Hepatic stellate cell (primary cell): ENCODE measurements around the gene ACOT11.

Experiments
- DNase-seq: peaks from one replicate; pipeline ENCODE4 v3.0.0; 2011; ENCODE audit warnings: low spot score

Gene ACOT11

DNA sequence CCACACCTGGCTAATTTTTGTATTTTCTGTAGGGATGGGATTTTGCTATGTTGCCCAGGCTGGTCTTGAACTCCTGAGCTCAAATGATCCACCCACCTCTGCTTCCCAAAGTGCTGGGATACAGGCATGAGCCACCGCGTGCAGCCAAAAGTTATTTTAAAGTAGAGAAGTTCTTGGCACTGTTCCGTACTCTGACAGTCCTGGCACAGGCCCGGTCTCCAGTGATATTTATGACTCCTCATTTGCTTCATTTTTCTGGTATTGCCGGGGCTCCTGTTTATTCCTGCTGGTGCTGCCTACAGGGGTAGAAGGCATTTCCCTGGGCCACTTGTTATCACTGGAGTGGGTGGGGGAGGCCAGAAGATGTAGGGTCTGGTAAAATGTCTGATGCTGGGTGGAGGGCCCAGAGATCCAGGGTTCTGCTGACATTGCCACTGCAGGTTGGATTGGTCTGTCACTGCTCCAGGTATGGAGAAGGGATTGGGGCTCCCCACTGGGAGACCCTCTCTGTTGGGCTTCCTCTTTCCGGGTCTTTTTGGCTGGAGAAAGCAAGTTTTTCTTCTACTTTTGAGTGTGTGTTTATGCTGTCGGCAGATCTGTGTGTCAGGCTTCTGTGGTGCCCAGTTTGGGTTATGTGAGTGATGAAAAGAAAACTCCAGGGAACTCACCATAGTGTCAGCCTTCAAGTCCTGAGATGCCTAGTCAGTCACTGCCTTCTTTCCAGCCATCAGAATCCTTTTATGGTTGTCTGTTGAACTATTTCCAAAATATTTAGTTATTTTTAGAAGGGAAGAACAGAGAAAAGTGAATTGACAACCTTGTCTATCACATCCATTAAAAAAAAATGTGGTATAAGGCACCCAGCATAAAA, 98.0 kb downstream of the ACOT11 start:
- DNase-seq = no peak

DNA sequence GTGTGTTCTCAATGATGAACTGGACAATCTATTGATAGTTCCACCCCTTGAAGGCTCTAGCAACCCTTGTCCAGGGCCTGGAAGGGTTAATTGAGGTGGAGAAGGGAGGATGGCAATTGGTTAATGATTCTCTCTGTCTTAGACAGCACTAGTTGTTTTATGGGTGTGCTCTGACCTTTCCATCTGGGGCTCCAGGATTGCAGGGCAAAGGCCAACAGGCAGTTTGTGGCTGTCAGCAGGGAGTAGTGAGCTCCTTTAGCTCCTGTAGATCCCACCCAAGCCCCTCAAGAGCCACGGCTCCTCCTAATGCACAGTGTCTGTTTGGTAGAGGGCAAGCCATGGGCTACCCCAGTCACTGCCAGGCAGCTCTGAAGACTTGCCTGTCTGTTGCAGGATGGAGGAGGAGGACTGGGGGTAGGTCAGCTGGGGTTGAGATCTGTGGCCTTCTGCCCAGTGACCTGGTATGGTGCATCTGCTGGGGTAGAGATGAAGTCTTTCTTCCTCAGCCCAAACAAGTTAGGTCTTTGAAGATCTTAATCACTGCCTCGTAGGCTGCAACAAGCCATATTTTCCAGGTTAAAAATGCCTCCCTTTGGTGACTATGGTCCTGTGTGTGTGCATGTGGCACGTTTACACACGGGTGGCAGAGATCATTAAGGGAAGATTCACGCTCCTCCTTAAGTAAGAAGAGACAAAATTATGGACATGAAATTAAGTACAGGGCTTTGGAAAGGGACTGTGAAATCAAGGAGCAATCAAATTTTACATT, 101.3 kb downstream of the ACOT11 start:
- DNase-seq = no peak

DNA sequence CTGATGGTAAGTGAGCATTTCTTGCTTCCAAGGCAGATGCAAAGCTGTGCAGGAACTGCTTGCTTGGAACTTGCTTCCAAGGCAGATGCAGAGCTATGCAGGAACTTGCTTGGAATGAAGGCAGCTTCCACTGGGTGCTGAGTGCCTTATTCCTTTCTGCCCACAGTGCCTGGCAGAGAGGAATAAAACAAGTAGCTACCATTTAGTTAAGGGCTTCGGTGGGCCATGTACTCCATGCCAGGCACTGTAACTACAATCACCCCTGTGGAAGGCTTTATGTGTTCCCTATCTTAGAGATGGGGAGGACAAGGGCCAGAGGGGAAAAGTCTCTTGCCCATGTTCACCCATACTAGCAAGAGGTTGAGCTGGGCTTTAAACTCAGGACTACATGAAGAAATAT, 101.9 kb downstream of the ACOT11 start:
- DNase-seq = no peak

- DNase-seq = no peak
Measured at GRCh38 chr1:54650417-54650816, 102.4 kb downstream of the ACOT11 start.

- no peak for DNase-seq
Measured at GRCh38 chr1:54651608-54652007, 103.6 kb downstream of the ACOT11 start.

DNA sequence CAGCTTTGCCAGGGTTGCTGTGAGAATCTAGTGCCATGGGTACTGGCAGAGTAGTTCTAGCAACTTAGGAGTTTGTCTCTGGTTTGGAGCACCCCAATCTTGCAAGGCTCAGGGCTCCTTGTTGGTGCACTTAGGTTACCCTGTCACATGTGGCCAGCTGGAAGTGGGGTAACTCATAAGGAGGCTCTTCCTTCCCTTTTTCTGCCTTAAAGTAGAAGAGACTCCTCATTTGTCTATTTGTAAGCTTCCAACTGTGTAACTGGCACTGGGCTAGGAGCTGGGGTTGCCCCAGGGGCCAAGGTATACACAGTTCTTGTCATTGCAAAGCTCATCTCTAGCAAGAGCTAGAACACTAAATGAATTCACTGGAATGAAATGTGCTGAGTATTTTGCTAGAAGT, 104.1 kb downstream of the ACOT11 start:
- no peak for DNase-seq

GRCh38 chr1:54653036-54653435, 105.0 kb downstream of the ACOT11 start:
- DNase-seq = peak; percentile 30

GRCh38 chr1:54658164-54658913, 110.3 kb downstream of the ACOT11 start:
- no peak for DNase-seq
